WTC11 (cell line): ENCODE results near the gene HKDC1.

ENCODE experiments used
- CBFB ChIP-seq: sonication (generic); formaldehyde crosslinking; IDR thresholded peaks from 2 replicates; pipeline ENCODE4 v1.8.1; 2022; ENCODE audit warnings: mild to moderate bottlenecking, low read depth, missing genetic modification reagents
- FOXK1 ChIP-seq: sonication (generic); formaldehyde crosslinking; IDR thresholded peaks from 2 replicates; pipeline ENCODE4 v1.8.0; 2022; ENCODE audit warnings: mild to moderate bottlenecking, moderate library complexity, missing genetic modification reagents
- NFE2L1 ChIP-seq: sonication (generic); formaldehyde crosslinking; IDR thresholded peaks from 2 replicates; pipeline ENCODE4 v1.8.1; 2023; ENCODE audit warnings: missing genetic modification reagents
- NR3C1 ChIP-seq: sonication (generic); formaldehyde crosslinking; conservative IDR thresholded peaks from 2 replicates; pipeline ENCODE4 v1.8.1; 2023; ENCODE audit warnings: low read depth, mild to moderate bottlenecking, missing genetic modification reagents
- SP1 ChIP-seq: sonication (generic); formaldehyde crosslinking; conservative IDR thresholded peaks from 2 replicates; pipeline ENCODE4 v1.8.1; 2022; ENCODE audit warnings: missing genetic modification reagents
- TCF7 ChIP-seq: sonication (generic); formaldehyde crosslinking; IDR thresholded peaks from 2 replicates; pipeline ENCODE4 v1.8.0; 2022; ENCODE audit warnings: mild to moderate bottlenecking, low read depth, missing genetic modification reagents, moderate library complexity
- TEAD4 ChIP-seq: sonication (generic); formaldehyde crosslinking; IDR thresholded peaks from 2 replicates; pipeline ENCODE4 v1.8.0; 2022; ENCODE audit warnings: mild to moderate bottlenecking, missing genetic modification reagents
- ZNF121 ChIP-seq: sonication (generic); formaldehyde crosslinking; IDR thresholded peaks from 2 replicates; pipeline ENCODE4 v1.8.0; 2023; ENCODE audit warnings: missing genetic modification reagents
- ZNF423 ChIP-seq: fragments of 250-450 bp; sonication (Bioruptor Pico); IDR thresholded peaks from 2 replicates; pipeline ENCODE4 v2.1.2; 2022; ENCODE audit warnings: mild to moderate bottlenecking, moderate library complexity
- TF ChIP-seq, protein P1 (sequence below): fragments of 200-600 bp; IDR thresholded peaks from 2 replicates; pipeline ENCODE4 v1.8.0; 2022; ENCODE audit warnings: antibody characterized with exemption
- TF ChIP-seq, protein P2 (sequence below): sonication (generic); formaldehyde crosslinking; IDR thresholded peaks from 2 replicates; pipeline ENCODE4 v1.8.0; 2022; ENCODE audit warnings: mild to moderate bottlenecking, missing genetic modification reagents
- TF ChIP-seq, protein P3 (sequence below): sonication (generic); formaldehyde crosslinking; IDR thresholded peaks from 2 replicates; pipeline ENCODE4 v1.8.1; 2023; ENCODE audit warnings: mild to moderate bottlenecking, moderate library complexity, missing genetic modification reagents

DNA sequence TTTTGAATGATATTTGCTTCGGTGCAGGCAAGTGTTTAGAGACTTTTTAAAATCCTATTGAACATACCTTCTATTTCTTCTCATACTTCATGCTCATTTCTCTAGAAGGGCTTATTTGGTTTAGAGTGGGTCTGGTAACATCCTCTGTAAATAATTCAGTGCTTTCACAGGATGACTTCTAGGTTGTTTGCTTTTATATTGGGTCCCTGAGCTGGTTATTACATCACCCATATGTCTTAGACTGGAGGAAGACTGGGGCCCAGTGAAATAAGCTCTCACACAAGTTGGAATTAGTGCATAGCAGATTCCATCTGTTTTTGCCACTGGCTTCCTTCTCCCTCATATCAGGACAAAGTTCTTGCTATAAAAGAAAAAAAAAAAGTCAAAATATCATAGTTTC lies 33.6 kb upstream of the HKDC1 start:
- TF ChIP-seq, protein P1, sequence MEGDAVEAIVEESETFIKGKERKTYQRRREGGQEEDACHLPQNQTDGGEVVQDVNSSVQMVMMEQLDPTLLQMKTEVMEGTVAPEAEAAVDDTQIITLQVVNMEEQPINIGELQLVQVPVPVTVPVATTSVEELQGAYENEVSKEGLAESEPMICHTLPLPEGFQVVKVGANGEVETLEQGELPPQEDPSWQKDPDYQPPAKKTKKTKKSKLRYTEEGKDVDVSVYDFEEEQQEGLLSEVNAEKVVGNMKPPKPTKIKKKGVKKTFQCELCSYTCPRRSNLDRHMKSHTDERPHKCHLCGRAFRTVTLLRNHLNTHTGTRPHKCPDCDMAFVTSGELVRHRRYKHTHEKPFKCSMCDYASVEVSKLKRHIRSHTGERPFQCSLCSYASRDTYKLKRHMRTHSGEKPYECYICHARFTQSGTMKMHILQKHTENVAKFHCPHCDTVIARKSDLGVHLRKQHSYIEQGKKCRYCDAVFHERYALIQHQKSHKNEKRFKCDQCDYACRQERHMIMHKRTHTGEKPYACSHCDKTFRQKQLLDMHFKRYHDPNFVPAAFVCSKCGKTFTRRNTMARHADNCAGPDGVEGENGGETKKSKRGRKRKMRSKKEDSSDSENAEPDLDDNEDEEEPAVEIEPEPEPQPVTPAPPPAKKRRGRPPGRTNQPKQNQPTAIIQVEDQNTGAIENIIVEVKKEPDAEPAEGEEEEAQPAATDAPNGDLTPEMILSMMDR: no peak
- TF ChIP-seq NR3C1 (no peak), SP1 (CRISPR knock-in tag) (no peak), NFE2L1 (CRISPR knock-in tag) (no peak), CBFB (CRISPR knock-in tag) (no peak), TEAD4 (CRISPR knock-in tag) (no peak), ZNF423 (CRISPR knock-in tag) (no peak), TCF7 (no peak), FOXK1 (CRISPR knock-in tag) (no peak), ZNF121 (CRISPR knock-in tag) (no peak)
- TF ChIP-seq, protein P2, sequence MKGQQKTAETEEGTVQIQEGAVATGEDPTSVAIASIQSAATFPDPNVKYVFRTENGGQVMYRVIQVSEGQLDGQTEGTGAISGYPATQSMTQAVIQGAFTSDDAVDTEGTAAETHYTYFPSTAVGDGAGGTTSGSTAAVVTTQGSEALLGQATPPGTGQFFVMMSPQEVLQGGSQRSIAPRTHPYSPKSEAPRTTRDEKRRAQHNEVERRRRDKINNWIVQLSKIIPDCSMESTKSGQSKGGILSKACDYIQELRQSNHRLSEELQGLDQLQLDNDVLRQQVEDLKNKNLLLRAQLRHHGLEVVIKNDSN: no peak
- TF ChIP-seq, protein P3, sequence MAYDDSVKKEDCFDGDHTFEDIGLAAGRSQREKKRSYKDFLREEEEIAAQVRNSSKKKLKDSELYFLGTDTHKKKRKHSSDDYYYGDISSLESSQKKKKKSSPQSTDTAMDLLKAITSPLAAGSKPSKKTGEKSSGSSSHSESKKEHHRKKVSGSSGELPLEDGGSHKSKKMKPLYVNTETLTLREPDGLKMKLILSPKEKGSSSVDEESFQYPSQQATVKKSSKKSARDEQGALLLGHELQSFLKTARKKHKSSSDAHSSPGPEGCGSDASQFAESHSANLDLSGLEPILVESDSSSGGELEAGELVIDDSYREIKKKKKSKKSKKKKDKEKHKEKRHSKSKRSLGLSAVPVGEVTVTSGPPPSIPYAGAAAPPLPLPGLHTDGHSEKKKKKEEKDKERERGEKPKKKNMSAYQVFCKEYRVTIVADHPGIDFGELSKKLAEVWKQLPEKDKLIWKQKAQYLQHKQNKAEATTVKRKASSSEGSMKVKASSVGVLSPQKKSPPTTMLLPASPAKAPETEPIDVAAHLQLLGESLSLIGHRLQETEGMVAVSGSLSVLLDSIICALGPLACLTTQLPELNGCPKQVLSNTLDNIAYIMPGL: no peak
